HG02981 (cell line): Measurements from ENCODE around the gene SEC14L1.
"Not testable (repeated sequence)": the region's sequence is repeated elsewhere in the genome, so short reads cannot be mapped to it uniquely, and the experiment has no call there.

Experiments used
- ATAC-seq: cut with Tn5 transposase; IDR thresholded peaks from one replicate; pipeline ENCODE4 v1.9.1; 2021; ENCODE audit warnings: mild to moderate bottlenecking, moderate library complexity; ENCODE audit not compliant: unreplicated experiment

The SEC14L1 gene

GRCh38 chr17:77115947-77116346 is 24.8 kb upstream of the SEC14L1 start:
- ATAC-seq: no peak

DNA sequence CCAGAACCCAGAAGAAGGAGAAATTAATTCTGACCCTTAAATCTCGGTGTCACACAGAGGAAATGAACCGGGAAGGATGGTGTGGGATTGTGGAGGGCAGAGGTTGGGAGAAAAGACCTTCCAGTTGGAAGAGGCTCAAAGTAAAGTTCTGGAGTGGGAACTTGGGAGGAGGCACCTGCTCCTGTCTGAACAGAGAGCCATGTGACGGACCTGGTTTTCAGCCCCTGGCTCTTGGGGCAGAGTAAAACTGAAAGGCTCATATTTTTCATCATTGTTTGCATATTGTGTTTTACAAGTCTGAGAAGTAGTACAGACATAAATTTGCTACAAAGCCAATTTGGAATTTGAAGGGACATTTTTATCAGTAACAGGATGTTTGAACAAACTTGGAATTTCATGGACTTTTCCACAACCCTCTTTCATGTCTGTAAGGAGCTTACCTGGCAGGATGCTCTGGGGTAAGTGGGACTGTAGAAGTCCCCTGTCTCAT is 24.4 kb upstream of the SEC14L1 start:
- no peak for ATAC-seq

DNA sequence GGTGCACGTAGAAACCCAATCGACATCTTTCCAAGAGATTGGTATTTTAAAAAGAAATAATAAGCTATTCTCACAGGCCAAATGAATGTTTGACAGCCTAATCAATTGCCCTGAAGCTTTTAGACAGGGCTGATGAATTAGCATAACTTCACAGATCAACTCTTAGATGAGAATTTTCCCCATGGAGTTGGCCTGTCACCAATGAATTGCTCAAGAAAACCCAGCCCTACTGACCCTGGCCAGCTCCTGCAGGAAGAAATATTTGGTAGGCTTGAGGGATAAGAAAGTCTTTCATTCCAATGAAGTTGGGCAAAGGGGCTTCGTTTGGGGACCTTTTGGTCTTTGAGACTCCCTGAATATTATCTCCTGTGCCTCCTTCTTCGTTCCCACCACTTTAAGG is 23.4 kb upstream of the SEC14L1 start:
- no peak for ATAC-seq

DNA sequence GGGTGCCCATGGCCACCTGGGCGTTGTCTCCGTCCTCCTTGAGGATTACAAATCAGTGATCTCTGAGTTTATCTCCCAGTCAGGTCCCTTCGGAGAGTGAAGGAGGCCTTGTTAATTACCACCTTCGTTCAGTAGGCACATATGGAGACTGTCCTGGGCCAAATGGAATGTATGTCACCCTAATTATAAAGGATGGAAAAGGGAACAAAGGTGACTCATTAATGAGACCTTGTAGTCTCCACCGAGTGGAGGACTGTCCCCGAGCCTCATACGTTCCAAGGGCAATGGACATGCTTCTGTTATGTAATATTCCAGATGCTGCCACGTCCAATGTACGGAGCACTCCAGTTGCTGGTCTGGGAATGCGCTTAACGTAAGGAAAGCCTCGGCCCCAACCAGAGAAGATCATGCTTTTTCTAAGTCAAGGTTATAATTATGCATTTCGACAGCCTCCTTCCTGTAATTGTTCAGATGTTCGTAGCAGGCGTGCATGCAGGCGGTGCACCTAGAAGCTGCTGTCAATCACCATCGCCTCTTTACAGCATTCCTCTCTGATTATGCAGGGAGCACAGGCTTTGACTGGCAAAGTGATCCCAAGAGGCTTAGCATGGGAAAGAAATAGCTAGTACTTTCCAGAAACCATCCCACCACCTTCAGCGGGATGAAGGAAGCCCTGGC is 22.4 kb upstream of the SEC14L1 start:
- no peak for ATAC-seq

DNA sequence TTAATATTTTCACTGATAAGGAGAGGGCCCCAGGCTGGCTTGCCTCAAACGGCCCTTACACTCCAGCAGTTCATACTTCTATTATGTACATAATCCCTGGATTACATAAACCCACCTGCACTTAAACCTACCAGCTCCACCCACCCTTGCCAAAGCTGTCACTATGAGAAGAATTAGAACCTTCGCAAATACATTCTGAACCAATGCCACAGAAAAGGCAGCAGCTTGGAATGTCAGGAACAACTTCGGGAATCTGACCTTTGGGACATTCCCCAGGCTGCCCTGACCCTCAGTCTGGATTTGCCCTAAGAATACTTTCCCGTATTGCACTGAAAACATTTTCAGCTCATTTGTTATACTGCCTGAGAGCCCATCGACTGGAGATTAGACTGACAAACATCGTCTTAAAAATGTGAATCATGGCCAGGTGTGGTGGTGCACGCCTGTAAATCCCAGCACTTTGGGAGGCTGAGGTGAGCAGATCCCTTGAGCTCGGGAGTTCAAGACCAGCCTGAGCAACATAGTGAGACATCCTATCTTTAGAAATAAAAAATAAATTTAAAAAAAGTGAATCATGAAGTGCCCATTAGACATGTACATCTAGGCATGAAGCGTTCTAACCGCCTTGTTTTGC is 21.0 kb upstream of the SEC14L1 start:
- no peak for ATAC-seq

GRCh38 chr17:77120868-77121267 is 19.9 kb upstream of the SEC14L1 start:
- no peak for ATAC-seq

GRCh38 chr17:77124192-77124889 is 16.4 kb upstream of the SEC14L1 start:
- ATAC-seq: no peak

GRCh38 chr17:77125432-77125901 is 15.3 kb upstream of the SEC14L1 start:
- no peak for ATAC-seq

- no peak for ATAC-seq
Measured at GRCh38 chr17:77126519-77126918, 14.2 kb upstream of the SEC14L1 start.

DNA sequence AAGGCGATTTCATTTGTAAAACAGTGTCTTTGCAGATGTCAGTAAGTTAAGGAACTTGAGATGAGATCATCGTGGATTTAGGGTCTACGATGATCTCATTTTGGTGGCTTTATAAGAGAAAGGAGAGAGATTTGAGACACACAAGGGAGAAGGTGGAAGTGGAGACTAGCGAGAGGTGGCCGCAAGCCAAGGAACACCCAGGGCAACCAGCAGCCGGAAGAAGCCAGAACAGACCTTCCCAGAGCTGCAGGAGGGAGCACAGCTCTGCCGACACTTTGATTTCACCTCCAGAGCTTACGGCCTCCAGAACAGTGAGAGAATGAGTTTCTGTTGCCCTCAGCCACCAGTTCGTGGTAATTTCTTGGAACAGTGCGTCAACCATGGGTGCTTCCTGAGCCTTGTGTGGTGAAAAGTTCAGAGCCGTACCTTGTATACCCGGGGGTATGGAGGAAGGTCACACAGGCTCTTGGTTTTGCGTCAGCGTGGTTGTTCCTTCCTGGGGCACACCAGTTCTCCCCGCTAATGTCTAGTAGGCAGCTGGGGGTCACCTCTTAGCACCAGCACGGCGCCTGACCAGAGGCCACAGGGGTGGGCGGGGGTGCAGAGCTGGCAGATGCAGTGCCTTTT is 12.9 kb upstream of the SEC14L1 start:
- no peak for ATAC-seq

- ATAC-seq: no peak
Measured at GRCh38 chr17:77128896-77129567, 11.7 kb upstream of the SEC14L1 start.

GRCh38 chr17:77129568-77130301 is 11.0 kb upstream of the SEC14L1 start:
- no peak for ATAC-seq

- ATAC-seq: no peak
Measured at GRCh38 chr17:77130525-77130924, 10.2 kb upstream of the SEC14L1 start.

DNA sequence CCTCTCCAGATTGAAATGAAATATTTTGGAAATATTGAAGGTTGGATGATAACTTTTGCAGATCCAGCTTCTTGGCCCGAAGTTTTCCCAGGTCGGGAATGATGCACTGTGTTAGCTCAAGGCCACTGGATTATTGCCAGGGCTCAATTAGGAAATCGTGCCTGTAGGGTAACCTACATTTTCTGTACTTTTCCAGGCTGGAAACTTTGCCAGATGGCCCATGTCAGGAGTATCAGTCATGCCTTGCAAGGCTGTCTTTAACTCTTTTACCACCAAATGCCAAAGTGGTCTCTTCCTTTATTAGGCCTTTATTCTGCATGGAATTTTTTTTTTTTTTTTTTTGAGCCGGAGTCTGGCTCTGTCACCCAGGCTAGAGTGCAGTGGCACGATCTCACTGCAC is 8.9 kb upstream of the SEC14L1 start:
- no peak for ATAC-seq

- ATAC-seq: no peak
Measured at GRCh38 chr17:77132411-77133086, 8.2 kb upstream of the SEC14L1 start.

- ATAC-seq: no peak
Measured at GRCh38 chr17:77133087-77133638, 7.6 kb upstream of the SEC14L1 start.

DNA sequence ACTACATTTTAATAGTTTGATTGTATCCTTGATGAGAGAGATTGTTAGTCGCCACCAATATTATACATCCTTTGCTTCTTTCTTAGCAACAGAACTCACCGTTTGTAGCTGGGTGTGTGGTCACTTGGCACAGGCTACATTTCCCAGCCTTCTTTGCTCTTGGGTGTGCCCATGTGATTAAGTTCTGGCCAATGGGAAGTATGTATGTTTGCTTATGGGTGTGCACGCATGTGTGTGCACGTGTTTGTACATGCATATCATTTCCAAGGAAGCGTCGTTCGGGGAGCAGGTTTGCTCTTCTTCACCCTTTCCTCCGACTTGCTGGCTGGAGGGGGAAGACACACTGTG is 4.4 kb upstream of the SEC14L1 start:
- ATAC-seq: no peak

DNA sequence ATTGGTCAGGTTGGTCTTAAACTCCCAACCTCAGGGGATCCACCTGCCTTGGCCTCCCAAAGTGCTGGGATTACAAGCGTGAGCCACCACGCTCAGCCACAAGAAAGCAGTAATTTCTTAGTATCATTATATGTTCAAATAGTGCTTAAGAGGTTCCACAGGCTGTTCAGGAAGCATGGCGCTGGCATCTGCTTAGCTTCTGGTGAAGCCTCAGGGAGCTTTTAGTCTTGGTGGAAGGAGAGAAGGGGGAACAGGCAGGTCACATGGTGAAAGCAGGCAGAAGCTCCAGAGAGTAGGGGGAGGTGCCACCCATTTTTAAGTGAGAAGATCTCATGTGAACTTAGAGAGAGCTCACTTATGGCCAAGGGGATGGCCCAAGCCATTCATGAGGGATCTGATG is 3.7 kb upstream of the SEC14L1 start:
- no peak for ATAC-seq

DNA sequence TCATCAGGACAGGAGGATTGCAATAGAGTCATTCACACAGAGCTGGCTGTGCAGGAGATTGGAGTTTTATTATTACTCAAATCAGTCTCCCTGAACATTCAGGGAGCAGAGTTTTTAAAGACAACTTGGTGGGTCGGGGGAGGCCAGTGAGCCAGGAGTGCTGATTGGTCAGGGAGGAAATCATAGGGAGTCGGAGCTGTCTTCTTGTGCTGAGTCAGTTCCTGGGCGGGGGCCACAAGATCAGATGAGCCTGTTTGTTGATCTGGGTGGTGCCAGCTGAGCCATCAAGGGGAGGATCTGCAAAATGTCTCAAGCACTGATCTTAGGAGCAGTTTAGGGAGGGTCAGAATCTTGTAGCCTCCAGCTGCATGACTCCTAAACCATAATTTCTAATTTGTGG is 2.9 kb upstream of the SEC14L1 start:
- not testable (repeated sequence) for ATAC-seq
